RWPE2 (cell line): Measurements from ENCODE around the gene PCK2.

ENCODE experiments used
- ATAC-seq: fragments of 200-7000 bp; cut with Tn5 transposase; 3 replicates; pipeline ENCODE4 v1.9.1; 2021; ENCODE audit warnings: low read depth
- DNase-seq: peaks from one replicate; pipeline ENCODE4 v3.0.0-alpha.2; 2020; ENCODE audit warnings: low spot score
- H3K27ac ChIP-seq: fragments of 450-650 bp; 2 replicates; pipeline ENCODE4 v1.5.1; 2017; ENCODE audit warnings: mild to moderate bottlenecking; ENCODE audit not compliant: poor library complexity, severe bottlenecking
- H3K27me3 ChIP-seq: fragments of 250-450 bp; sonication (Bioruptor Pico); 2 replicates; pipeline ENCODE4 v1.5.1; 2021; ENCODE audit warnings: mild to moderate bottlenecking, moderate library complexity; ENCODE audit not compliant: insufficient read depth, poor library complexity, severe bottlenecking
- H3K36me3 ChIP-seq: fragments of 250-450 bp; sonication (Bioruptor Pico); 2 replicates; pipeline ENCODE4 v1.5.1; 2020; ENCODE audit warnings: low read depth, mild to moderate bottlenecking, moderate library complexity
- H3K4me1 ChIP-seq: fragments of 250-450 bp; sonication (Bioruptor Pico); 2 replicates; pipeline ENCODE4 v1.5.1; 2021; ENCODE audit warnings: mild to moderate bottlenecking, moderate library complexity; ENCODE audit not compliant: insufficient read depth, poor library complexity, severe bottlenecking
- H3K4me3 ChIP-seq: fragments of 250-450 bp; sonication (Bioruptor Pico); 2 replicates; pipeline ENCODE4 v1.5.1; 2021; ENCODE audit warnings: mild to moderate bottlenecking, moderate library complexity; ENCODE audit not compliant: severe bottlenecking
- H3K9me3 ChIP-seq: fragments of 250-450 bp; sonication (Bioruptor Pico); 2 replicates; pipeline ENCODE4 v1.5.1; 2021; ENCODE audit warnings: mild to moderate bottlenecking, moderate library complexity; ENCODE audit not compliant: severe bottlenecking
- TF ChIP-seq, protein P1 (sequence below): fragments of 450-650 bp; IDR thresholded peaks from one replicate; pipeline ENCODE4 v1.5.1; 2017; ENCODE audit warnings: mild to moderate bottlenecking, moderate library complexity; ENCODE audit not compliant: poor library complexity, severe bottlenecking

Gene PCK2

DNA sequence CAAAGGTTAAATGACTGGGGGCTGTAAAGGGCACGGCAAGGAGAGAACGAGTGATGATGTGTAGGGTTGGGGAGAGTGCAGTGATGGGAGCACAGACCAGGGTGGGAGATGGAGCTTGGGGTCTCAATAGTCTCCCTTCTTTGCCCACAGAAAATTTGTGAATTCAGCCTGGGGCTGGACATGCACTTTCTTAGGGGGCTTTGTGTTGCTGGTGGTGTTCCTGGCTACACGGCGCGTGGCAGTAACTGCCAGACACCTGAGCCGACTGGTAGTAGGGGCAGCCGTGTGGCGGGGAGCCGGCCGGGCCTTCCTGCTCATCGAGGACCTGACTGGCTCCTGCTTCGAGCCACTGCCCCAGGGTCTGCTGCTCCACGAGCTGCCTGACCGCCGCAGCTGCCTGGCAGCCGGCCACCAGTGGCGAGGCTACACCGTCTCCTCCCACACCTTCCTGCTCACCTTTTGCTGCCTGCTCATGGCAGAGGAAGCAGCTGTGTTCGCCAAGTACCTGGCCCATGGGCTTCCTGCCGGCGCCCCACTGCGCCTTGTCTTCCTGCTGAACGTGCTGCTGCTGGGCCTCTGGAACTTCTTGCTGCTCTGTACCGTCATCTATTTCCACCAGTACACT, 38.1 kb downstream of the PCK2 start:
- H3K4me3 ChIP-seq: no peak overlapping the region
- no peak for DNase-seq
- no peak overlapping the region for H3K27ac ChIP-seq
- H3K27me3 ChIP-seq: no peaks in the 10 kb centered on the region
- H3K36me3 ChIP-seq: peaks cover 2% of the 10 kb centered on the region; the same call in 1 of the 2 replicates
- no peaks in the 10 kb centered on the region for H3K9me3 ChIP-seq
- TF ChIP-seq, protein P1, sequence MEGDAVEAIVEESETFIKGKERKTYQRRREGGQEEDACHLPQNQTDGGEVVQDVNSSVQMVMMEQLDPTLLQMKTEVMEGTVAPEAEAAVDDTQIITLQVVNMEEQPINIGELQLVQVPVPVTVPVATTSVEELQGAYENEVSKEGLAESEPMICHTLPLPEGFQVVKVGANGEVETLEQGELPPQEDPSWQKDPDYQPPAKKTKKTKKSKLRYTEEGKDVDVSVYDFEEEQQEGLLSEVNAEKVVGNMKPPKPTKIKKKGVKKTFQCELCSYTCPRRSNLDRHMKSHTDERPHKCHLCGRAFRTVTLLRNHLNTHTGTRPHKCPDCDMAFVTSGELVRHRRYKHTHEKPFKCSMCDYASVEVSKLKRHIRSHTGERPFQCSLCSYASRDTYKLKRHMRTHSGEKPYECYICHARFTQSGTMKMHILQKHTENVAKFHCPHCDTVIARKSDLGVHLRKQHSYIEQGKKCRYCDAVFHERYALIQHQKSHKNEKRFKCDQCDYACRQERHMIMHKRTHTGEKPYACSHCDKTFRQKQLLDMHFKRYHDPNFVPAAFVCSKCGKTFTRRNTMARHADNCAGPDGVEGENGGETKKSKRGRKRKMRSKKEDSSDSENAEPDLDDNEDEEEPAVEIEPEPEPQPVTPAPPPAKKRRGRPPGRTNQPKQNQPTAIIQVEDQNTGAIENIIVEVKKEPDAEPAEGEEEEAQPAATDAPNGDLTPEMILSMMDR: no peak
- H3K4me1 ChIP-seq: peaks cover 5% of the 10 kb centered on the region
- ATAC-seq: peak; percentile 4; the same call in 1 of the 3 replicates

DNA sequence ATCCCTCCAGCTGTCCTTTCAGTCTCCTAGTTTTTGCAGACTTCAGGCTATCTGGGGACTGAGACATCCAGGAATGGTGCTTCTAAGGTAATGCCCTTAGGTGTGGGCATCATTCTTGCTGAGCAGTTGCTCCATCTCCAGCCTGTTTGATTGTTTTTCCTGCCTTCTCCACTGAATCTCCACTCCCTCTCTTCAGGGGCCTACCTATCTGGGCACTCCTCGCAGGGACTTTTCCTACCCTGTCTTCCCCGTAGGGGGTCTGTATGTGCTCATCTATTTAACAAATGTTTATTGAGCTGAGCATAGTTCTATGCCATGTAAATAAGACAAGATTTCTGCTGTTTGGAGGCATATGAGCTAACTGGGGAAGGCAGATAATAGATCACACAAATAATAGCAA, 38.9 kb downstream of the PCK2 start:
- no peaks in the 10 kb centered on the region for H3K27me3 ChIP-seq
- TF ChIP-seq, protein P1: no peak
- peaks cover 5% of the 10 kb centered on the region for H3K4me1 ChIP-seq
- no peak overlapping the region for H3K4me3 ChIP-seq
- no peak overlapping the region for H3K27ac ChIP-seq
- H3K9me3 ChIP-seq: no peaks in the 10 kb centered on the region
- H3K36me3 ChIP-seq: peaks cover 10% of the 10 kb centered on the region
- ATAC-seq (no peak), DNase-seq (no peak)

DNA sequence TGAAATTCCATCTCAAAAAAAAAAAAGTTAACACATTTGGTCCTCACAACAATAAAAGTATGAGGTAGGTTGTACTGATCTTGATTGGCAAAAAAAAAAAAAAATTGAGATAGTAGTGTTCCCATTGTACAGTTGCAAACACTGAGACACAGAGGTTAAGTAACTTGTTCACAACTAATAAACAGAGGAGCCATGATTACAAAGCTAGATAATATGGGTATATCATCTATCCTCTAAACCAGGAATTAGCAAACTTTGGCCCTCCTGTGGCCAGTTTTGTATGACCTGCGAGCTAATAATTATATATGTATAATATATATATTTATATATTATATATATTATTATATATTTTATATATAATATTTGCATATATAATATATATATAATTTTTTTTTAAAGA, 39.6 kb downstream of the PCK2 start:
- peaks cover 5% of the 10 kb centered on the region for H3K4me1 ChIP-seq
- TF ChIP-seq, protein P1: no peak

DNA sequence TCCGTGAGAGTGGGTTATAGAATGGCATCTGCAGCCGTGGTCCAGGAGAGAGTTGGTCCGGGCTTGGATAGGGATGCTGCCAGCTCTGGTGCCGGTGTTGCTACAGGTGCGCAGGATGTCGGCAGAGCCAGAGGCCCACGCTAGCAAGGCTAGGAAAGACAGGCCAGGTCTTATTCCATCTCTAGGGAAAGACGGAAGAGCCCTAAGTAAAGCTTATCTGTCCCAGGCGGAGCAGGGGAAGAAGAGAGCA, 41.4 kb downstream of the PCK2 start:
- H3K9me3 ChIP-seq: no peaks in the 10 kb centered on the region
- peak overlapping the region; percentile 88 for H3K4me3 ChIP-seq
- no peaks in the 10 kb centered on the region for H3K27me3 ChIP-seq
- H3K27ac ChIP-seq: peak overlapping the region; percentile 47
- TF ChIP-seq, protein P1: no peak
- no peak for DNase-seq
- H3K36me3 ChIP-seq: peaks cover 33% of the 10 kb centered on the region
- no peak for ATAC-seq
- H3K4me1 ChIP-seq: peaks cover 10% of the 10 kb centered on the region

More for the DNA sequence above, 39.6 kb downstream of the PCK2 start:
- Histone ChIP-seq H3K27ac (no peak overlapping the region), H3K4me3 (no peak overlapping the region), H3K36me3 (peaks cover 18% of the 10 kb centered on the region), H3K9me3 (no peaks in the 10 kb centered on the region), H3K27me3 (no peaks in the 10 kb centered on the region)
- DNase-seq (no peak), ATAC-seq (no peak)

DNA sequence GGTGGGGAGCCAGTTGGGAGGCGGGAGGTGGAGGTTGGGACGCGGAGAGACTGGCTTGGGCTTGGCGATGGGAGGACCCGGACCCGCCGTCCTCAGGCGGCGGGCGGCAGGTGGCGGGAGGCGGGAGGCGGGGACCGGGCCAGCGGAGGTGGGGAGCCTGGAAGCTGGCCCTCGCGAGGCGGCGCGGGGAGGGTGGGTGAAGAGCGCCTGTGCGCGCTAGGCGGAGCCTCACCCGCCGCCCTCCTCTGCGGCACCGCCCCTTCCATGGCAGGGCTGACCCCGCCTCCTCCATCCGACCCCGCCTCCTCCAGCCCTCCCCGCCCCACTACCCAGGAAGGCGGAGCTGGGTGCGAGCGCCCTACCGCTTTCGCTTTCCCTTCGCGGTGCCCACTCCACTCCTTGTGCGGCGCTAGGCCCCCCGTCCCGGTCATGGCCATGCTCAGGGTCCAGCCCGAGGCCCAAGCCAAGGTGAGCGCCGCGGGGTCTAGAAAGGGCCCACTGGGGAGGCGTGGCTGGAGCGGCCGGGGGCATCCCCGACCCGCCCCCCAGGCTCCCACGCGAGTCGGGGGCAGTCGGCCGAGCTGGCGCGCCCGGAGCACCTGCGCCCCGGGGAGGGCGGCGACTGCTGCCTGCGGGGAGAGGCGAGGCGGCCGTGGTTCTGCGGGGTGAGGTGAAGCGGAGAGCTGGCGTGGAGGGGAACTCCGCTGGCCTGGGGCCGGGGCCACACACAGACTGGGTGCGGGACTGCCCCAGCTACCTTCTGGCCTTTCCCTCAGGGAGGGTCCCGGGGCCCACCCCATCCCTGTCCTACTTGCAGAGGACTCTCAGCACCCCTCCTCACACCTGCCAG, 41.9 kb downstream of the PCK2 start, which contains the start of gene PSME1:
TSS of gene PSME1 (plus strand) at position 361 of the 850 bp plus-strand sequence. CDS start at position 430, 69 bp downstream.
- Histone ChIP-seq H3K4me1 (peaks cover 10% of the 10 kb centered on the region), H3K4me3 (peak within 1 kb of the TSS; percentile 88), H3K27ac (peak within 1 kb of the TSS; percentile 47), H3K36me3 (peaks cover 33% of the 10 kb centered on the region), H3K9me3 (no peaks in the 10 kb centered on the region), H3K27me3 (no peaks in the 10 kb centered on the region)
- ATAC-seq: peak; percentile 85
- DNase-seq: peak; percentile 90
- TF ChIP-seq, protein P1: no peak
